CD4-positive, alpha-beta T cell treated with Interferon alpha-2 for 1 hour (primary cell): ENCODE measurements around the gene CD164L2.

ENCODE experiments used
- DNase-seq, 2 donors: peaks; one replicate each; pipeline ENCODE4 v3.0.0-alpha.2; 2020 to 2022

Gene CD164L2

GRCh38 chr1:27342778-27343638 is 40.1 kb downstream of the CD164L2 start:
- peak; percentile 79 to 87 for DNase-seq

GRCh38 chr1:27342391-27342777 is 40.7 kb downstream of the CD164L2 start:
- peak in 1 of 2 donors; percentile 40 for DNase-seq

DNA sequence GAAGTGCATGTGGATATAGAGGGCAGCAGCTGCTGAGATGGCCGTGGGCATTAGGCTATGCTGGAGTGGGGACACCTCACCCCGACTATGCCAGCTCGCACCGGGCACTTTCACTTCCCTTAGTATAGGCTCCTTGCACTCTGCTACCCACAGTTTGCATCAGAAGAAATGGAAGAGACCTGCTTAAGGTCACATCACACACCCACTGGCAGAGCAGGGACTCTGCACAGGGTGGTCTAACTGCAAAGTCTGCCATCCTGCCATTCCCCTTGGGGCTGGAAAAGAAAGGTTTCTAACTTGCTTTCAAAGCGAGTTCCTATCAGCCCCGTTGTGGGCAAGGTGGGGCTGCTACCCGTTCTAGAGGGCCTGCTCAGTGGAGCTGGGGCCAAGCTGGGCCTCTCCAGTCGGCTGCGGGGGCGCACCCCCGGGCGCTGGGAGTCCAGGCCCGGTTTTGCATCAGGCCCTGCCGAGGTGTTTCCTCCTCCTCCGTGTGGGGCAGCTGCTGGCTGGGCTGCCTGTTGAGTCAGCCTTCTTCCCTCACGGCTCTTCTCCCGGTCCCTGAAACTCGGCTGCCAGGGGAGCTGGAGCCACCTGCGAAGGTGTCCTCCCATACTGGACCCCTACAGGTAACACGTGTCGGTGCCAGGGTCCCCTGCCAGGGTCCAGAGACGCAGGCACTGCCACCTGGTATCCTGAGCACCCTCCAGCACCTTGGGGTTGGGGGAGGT is 41.4 kb downstream of the CD164L2 start, which contains the start of gene SYTL1:
Gene SYTL1 (plus strand): TSS at position 498 of the 728 bp plus-strand sequence. CDS start 3,313 bp downstream, outside the sequence.
- peak; percentile 55 to 72 for DNase-seq

DNA sequence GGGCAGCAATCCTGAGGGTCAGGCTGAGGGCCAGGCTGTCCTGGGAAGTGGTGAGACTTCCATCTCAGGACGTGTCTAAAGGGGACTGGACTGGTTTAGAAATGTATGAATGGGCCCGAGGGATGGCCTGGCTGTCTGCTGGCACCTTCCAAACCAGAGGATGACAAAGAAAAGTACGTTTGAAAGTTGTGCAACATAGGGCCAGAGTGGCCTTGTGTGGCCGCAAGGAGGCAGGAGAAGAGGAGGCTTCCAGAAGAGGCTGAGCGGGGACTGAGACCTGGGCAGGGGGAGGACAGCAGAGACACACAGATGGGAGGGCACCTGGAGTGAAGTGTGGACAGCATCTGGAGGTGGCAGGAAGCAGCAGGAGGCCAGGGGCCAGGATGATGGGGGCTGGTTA is 43.9 kb downstream of the CD164L2 start:
- DNase-seq = no peak

DNA sequence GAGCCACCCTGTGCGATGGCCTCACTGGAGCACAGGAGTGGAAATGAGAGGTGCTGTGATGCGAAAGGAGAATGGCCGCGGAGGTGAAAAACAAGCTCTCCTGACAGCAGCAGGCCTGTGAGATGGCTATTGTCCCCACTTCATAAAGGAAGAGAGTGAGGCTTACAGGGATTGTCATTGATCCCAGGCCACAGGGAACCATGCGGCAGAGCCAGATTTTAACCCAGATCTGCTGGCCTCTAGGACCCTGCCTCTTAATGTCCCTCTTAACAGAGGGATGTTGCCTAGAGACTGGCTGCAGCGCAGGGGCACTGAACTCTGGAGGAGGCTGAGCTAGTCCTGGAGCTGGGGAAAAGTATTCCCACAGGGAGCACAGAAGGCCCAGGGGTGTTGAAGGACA is 44.4 kb downstream of the CD164L2 start:
- DNase-seq = no peak

GRCh38 chr1:27336756-27337155 is 46.4 kb downstream of the CD164L2 start:
- no peak for DNase-seq

DNA sequence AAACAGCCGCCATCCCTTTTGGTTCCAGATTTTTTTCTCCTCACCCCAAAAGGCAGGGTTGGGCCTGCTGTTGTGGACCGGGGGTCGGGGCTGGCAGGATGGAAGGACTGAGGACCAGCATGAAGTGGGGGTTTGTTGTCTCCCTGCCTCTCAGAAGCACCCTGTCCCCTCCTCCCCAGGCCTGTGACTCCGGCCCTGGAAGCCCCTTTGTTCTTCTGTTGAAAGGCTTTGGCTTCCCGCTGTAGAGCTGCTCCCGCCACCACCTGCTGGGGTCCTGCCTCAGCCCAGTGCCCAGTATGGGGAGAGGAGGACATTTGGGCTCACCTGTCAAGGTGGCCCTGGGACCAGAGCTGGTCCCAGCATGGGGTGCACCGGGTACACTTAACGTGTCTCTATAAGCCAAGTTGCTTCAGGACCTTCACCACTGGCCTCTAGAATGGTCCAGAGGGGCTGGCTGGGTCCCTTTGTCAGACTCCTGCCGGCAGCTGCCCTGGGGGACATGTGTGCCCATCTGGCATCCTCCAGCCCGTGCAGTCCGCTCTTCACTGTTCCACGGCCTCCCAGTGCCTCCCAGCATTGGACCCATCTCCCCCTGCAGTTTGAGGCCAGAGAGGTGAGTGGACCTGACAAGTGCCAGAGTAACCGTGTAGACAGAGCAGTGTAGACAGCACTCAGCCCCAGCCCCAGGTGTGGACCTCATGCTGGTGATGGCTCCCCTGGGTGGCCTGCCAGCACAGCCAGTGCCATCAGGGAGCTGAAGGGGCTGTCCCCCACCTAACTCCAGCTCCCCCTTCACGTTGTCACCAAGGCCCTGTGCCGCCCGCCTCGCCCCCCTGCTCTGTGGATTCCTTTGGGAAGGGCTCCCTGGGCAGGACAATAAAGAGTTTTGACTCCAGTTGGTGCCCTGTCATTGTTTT is 47.4 kb downstream of the CD164L2 start:
- DNase-seq = no peak

DNA sequence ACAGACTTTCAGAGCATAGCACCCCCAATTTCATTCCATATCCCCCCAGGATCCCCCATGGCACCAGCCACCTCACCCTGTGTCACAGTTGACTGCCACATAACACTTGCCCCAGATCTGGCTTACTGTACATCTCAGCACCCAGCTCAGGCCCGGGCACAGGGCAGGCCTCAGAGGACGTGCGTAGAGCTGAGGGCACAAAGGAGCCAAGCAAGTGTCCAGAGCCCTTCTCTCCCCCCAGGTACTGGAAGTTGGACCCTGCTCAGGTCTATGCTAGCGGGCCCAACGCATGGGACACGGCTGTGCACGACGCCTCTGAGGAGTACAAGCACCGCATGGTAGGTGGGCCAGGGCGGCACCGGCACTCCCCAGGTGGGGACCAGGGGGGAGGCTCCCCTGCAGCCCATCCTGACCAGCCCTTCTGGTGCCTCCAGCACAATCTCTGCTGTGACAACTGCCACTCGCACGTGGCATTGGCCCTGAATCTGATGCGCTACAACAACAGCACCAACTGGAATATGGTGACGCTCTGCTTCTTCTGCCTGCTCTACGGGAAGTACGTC is 49.3 kb downstream of the CD164L2 start:
- no peak for DNase-seq

DNA sequence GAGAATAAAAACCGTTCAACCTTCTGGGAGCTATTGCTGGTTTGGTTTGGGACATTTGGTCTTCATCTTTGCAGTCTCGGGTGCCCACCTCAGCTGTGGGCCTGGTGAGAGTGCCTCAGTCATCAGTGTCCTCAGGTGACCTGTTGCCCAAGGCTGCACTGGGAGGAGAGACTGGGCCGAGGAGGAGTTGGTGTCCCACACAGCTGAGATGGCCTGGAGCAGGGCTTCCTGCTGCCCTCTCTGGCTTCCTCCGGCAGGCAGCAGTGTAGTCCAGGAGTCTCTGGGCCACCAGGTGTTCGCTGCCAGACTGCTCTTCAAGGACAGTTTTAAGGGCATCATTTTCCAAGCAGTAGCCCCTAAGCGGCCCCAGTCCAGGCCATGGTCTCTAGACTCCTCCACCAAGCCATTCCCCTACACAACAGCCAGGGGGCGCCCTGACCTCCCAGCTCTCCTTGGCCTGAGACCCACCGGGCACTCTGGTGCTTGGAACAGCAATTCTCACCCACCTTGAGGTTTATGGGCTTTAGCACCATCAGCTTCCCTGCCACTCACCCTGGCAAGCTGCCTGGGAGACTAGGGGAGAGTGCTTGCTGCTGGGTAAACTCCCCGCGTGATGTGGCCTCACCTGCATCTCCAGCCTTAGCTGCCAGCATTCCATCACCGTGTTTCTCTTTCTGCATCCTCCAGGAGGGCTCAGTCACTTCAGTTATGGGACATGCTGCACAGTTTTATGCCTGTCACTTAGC is 50.4 kb downstream of the CD164L2 start:
- DNase-seq = peak; percentile 51 to 69

DNA sequence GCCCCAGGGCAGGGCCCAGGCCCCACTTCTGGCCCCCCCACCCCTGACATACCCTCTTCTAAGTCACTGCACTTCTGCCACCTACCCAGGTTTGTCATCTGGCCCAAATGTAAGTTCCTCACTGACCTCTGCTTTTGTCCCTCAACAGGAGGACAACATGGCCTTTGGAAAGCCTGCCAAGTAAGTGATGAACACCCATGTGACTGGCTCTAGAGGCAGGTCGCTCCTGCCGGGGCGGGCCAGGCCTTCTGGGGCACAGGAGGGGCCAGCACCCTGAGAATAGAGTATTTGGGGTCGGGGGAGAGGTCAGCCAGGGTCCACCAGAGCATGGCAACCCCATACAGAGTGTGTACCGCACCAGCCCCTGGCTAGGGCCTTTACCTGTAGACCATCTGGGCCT is 51.2 kb downstream of the CD164L2 start:
- no peak for DNase-seq

GRCh38 chr1:27331426-27331825 is 51.7 kb downstream of the CD164L2 start:
- DNase-seq = no peak

DNA sequence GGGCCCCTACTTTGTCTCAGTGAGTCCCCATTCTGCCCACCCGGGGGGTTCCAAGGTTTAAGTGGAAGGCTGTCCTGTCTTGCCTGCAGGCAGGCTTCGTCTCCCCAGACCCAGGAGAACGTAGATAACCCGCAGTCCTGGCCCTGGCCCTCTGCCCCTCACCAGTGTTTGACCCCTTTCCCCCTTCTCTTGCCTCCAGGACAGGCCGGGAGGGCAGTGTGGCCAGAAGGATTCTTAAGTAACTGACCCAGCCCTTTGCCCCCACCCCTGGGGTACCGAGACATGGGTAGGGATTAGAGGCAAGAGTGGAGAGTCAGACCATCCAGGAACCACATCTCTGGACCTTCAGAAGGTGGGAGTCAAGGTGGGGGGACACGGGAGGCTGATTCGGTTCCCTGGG is 52.3 kb downstream of the CD164L2 start:
- no peak for DNase-seq
